MM.1S (cell line): ENCODE data around the gene ZNF791.
"Not testable (repeated sequence)": the region's sequence is repeated elsewhere in the genome, so short reads cannot be mapped to it uniquely, and the experiment has no call there.

ENCODE experiments used
- DNase-seq: peaks from one replicate; pipeline ENCODE4 v3.0.0-alpha.2; 2015
- H2AFZ ChIP-seq: fragments of 300-600 bp; sonication (generic); 2 replicates; pipeline ENCODE4 v1.6.0; 2016; ENCODE audit warnings: antibody characterized with exemption, low read length
- H3F3A ChIP-seq: fragments of 300-600 bp; sonication (generic); 2 replicates; pipeline ENCODE4 v1.6.1; 2016; ENCODE audit warnings: mild to moderate bottlenecking, antibody characterized with exemption, low read length, moderate library complexity, mixed read lengths; ENCODE audit not compliant: insufficient read depth
- H3K27ac ChIP-seq: fragments of 300-600 bp; sonication (generic); 2 replicates; pipeline ENCODE4 v1.5.1; 2016; ENCODE audit warnings: mild to moderate bottlenecking, low read length
- H3K27me3 ChIP-seq: fragments of 300-600 bp; sonication (generic); replicated peaks from 2 replicates; pipeline ENCODE4 v1.6.0; 2016; ENCODE audit warnings: low read length; ENCODE audit not compliant: insufficient read depth
- H3K36me3 ChIP-seq: fragments of 300-600 bp; sonication (generic); replicated peaks from 2 replicates; pipeline ENCODE4 v1.6.1; 2016; ENCODE audit warnings: mild to moderate bottlenecking, low read length, mixed read lengths; ENCODE audit not compliant: insufficient read depth
- H3K4me1 ChIP-seq: fragments of 300-600 bp; sonication (generic); 2 replicates; pipeline ENCODE4 v1.6.1; 2016; ENCODE audit warnings: low read length, mixed read lengths
- H3K4me2 ChIP-seq: fragments of 300-600 bp; sonication (generic); 2 replicates; pipeline ENCODE4 v1.6.0; 2016; ENCODE audit warnings: low read depth, low read length
- H3K4me3 ChIP-seq: fragments of 300-600 bp; sonication (generic); 2 replicates; pipeline ENCODE4 v1.5.1; 2016; ENCODE audit warnings: low read length, mixed read lengths
- H3K79me2 ChIP-seq: fragments of 300-600 bp; sonication (generic); 2 replicates; pipeline ENCODE4 v1.6.1; 2016; ENCODE audit warnings: mixed run types, low read length, mixed read lengths
- H3K9ac ChIP-seq: fragments of 300-600 bp; sonication (generic); 2 replicates; pipeline ENCODE4 v1.6.1; 2016; ENCODE audit warnings: low read length, mixed read lengths
- H3K9me2 ChIP-seq: fragments of 300-600 bp; sonication (generic); replicated peaks from 2 replicates; pipeline ENCODE4 v1.6.1; 2016; ENCODE audit warnings: mild to moderate bottlenecking, low read length, mixed read lengths; ENCODE audit not compliant: insufficient read depth
- H3K9me3 ChIP-seq: fragments of 300-600 bp; sonication (generic); replicated peaks from 2 replicates; pipeline ENCODE4 v1.6.1; 2016; ENCODE audit warnings: mild to moderate bottlenecking, low read length, mixed read lengths; ENCODE audit not compliant: insufficient read depth
- H4K20me1 ChIP-seq: fragments of 300-600 bp; sonication (generic); 2 replicates; pipeline ENCODE4 v1.6.1; 2016; ENCODE audit warnings: mild to moderate bottlenecking, low read length, moderate library complexity, mixed read lengths; ENCODE audit not compliant: insufficient read depth
- EZH2 ChIP-seq: fragments of 300-600 bp; sonication (generic); optimal IDR thresholded peaks from 2 replicates; pipeline ENCODE3; 2017; ENCODE audit warnings: low read depth, mild to moderate bottlenecking, antibody characterized with exemption, low read length, mixed read lengths
- EZH2phosphoT487 ChIP-seq: fragments of 300-600 bp; sonication (generic); IDR thresholded peaks from 2 replicates; pipeline ENCODE4 v1.6.1; 2018; ENCODE audit warnings: antibody characterized with exemption, low read length
- TF ChIP-seq, protein P1 (sequence below): fragments of 300-600 bp; sonication (generic); IDR thresholded peaks from 2 replicates; pipeline ENCODE4 v1.5.1; 2016; ENCODE audit warnings: antibody characterized with exemption, low read length, mixed read lengths

Gene ZNF791

DNA sequence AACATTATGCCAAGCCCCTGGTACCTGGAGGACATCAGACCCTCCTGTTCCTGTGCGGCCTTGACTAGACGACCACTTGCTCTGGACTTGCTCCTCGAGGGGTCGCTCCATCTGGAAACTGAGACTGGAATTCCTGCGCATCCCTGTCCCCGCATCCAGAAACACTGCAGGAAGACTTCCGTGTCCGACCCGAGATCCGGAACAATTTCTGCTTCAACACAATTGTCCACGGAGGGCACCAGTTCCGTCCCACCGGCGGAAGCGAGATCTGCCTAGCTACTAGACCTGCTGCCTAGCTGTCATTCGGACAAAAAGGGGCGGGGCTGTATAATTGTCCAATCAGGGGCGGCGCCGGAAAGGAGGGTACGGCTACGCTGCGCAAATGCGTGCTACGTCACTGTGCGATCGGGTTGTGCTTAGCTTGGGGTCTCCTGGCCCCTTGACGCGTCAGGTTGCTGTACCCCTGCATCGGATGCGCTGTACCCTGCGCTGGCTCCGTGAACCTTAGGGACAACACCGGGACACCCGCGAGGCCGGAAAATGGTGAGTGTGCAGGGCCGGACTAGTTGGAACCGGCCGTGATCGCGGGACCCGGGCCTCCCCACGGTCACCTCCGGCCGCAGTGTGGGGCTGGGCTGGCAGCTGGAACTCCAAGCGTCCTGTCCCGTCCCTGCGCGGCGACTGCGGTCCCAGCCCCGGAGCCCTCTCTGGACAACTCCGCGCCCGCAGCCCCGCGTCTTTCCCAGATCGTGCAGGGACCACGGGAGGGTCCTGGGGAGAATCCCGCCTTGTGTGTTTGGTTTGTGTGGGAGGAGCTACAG is at the start of gene ZNF791, which contains the start of gene ZNF490:
ZNF791 (plus strand) TSS at position 381 of the 821 bp plus-strand sequence; CDS start at position 541, 160 bp downstream.
ZNF490 (minus strand) TSS at position 274 of the 821 bp plus-strand sequence; CDS start at position 141, 133 bp downstream.
- peak within 1 kb of the TSS; percentile 85 for H3K4me3 ChIP-seq
- peaks cover 60% of the 10 kb centered on the region for H3K79me2 ChIP-seq
- H3F3A ChIP-seq, result peaks cover 29% of the 10 kb centered on the region
- H3K4me1 ChIP-seq, result peaks cover 16% of the 10 kb centered on the region; the same call in 1 of the 2 replicates
- peak; percentile 98 for DNase-seq
- no peaks in the 10 kb centered on the region for H4K20me1 ChIP-seq
- H3K4me2 ChIP-seq, result peak within 1 kb of the TSS; percentile 88
- no peaks in the 10 kb centered on the region for H3K9me3 ChIP-seq
- TF ChIP-seq EZH2phosphoT487, result no peak
- TF ChIP-seq, protein P1, sequence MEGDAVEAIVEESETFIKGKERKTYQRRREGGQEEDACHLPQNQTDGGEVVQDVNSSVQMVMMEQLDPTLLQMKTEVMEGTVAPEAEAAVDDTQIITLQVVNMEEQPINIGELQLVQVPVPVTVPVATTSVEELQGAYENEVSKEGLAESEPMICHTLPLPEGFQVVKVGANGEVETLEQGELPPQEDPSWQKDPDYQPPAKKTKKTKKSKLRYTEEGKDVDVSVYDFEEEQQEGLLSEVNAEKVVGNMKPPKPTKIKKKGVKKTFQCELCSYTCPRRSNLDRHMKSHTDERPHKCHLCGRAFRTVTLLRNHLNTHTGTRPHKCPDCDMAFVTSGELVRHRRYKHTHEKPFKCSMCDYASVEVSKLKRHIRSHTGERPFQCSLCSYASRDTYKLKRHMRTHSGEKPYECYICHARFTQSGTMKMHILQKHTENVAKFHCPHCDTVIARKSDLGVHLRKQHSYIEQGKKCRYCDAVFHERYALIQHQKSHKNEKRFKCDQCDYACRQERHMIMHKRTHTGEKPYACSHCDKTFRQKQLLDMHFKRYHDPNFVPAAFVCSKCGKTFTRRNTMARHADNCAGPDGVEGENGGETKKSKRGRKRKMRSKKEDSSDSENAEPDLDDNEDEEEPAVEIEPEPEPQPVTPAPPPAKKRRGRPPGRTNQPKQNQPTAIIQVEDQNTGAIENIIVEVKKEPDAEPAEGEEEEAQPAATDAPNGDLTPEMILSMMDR, result no peak
- no peak for TF ChIP-seq EZH2
- H2AFZ ChIP-seq, result peak within 1 kb of the TSS; percentile 67
- H3K27me3 ChIP-seq, result no peaks in the 10 kb centered on the region
- H3K9ac ChIP-seq, result peak within 1 kb of the TSS; percentile 98
- H3K9me2 ChIP-seq, result no peaks in the 10 kb centered on the region
- H3K27ac ChIP-seq, result peak within 1 kb of the TSS; percentile 84
- 0 out of 2 replicates have a peak, but pooled peaks cover 4% of the 10 kb centered on the region for H3K36me3 ChIP-seq

DNA sequence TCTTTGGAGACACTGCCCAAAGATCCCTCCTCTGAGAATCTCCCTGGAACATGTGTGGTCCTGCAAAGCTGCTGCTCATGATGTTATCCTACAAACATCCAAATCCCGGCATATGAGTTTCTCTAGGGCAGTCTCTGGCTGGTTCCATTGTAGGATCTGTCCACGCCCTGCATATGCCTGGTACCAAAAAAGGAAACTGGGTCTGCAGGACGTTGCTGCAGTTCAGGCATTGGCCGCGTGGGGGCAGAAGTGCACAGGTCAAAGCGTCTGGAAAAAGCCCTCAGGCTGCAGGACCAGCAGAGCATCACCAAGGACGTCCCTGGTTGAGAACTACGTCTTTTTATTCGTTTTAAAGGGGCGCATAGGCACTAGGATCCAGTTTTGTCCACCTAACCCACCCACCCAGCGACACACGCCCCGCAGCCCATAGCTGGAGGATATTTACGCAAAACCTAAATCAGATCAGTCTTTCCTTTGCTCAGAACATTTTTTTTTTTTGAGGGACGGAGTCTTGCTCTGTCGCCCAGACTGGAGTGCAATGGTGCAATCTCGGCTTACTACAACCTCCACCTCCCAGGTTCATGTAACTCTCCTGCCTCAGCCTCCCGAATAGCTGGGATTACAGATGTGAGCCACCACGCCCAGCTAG is 46.6 kb upstream of the ZNF791 start:
- Histone ChIP-seq H3K4me2 (peak overlapping the region; percentile 18; the same call in 1 of the 2 replicates), H3K9me2 (no peaks in the 10 kb centered on the region), H3K9ac (no peak overlapping the region), H3K4me3 (no peak overlapping the region), H3K36me3 (no peaks in the 10 kb centered on the region), H3F3A (no peaks in the 10 kb centered on the region), H2AFZ (no peak overlapping the region; the same call in 1 of the 2 replicates), H4K20me1 (no peaks in the 10 kb centered on the region), H3K4me1 (no peaks in the 10 kb centered on the region), H3K27ac (no peak overlapping the region), H3K27me3 (no peaks in the 10 kb centered on the region), H3K79me2 (no peaks in the 10 kb centered on the region), H3K9me3 (no peaks in the 10 kb centered on the region)
- TF ChIP-seq EZH2, result no peak
- TF ChIP-seq, protein P1, result peak; percentile 97
- DNase-seq, result peak; percentile 87

- H3K27me3 ChIP-seq, H3K9me3 ChIP-seq, H3K9ac ChIP-seq, H3K79me2 ChIP-seq, H3K4me3 ChIP-seq, H3K36me3 ChIP-seq, H4K20me1 ChIP-seq, H3K4me1 ChIP-seq, H3K4me2 ChIP-seq, H3K9me2 ChIP-seq, H3F3A ChIP-seq, H3K27ac ChIP-seq, DNase-seq, H2AFZ ChIP-seq: not testable (repeated sequence)
Observed at GRCh38 chr19:12566380-12566779, 44.3 kb upstream of the ZNF791 start.
